HepG2 (cell line): ENCODE results near the gene GALNT1. TPM values are rescaled to one million over a fixed set of nuclear protein-coding genes. Genes with fewer than 3 reads are reported as not detected.
A peak's percentile ranks its signal among the peaks of the same experiment; 100 is the strongest.

Source experiments
- CEBPB ChIP-seq: IDR thresholded peaks from 2 replicates; pipeline ENCODE4 v1.6.1; 2011; ENCODE audit warnings: low read depth, low read length, improper control_type of control experiment, borderline replicate concordance
- GATAD2A ChIP-seq: IDR thresholded peaks from 2 replicates; pipeline ENCODE4 v1.6.1; 2016
- KMT2A ChIP-seq: sonication (generic); formaldehyde crosslinking; IDR thresholded peaks from 2 replicates; pipeline ENCODE4 v1.4.0; 2020; ENCODE audit warnings: missing genetic modification reagents
- NFIC ChIP-seq: IDR thresholded peaks from 2 replicates; pipeline ENCODE4 v1.6.1; 2012; ENCODE audit warnings: mild to moderate bottlenecking, low read length, inconsistent platforms
- NFKB2 ChIP-seq: sonication (generic); formaldehyde crosslinking; IDR thresholded peaks from 2 replicates; pipeline ENCODE4 v1.4.0; 2020; ENCODE audit warnings: missing genetic modification reagents, borderline replicate concordance
- NPAS2 ChIP-seq: sonication (generic); formaldehyde crosslinking; IDR thresholded peaks from 2 replicates; pipeline ENCODE4 v1.8.0; 2022; ENCODE audit warnings: mild to moderate bottlenecking, missing genetic modification reagents, borderline replicate concordance
- RBFOX2 ChIP-seq: fragments of 200-400 bp; formaldehyde crosslinking; IDR thresholded peaks from 2 replicates; pipeline ENCODE4 v1.6.1; 2017; ENCODE audit warnings: low read depth, mild to moderate bottlenecking, low read length
- SRY ChIP-seq: sonication (generic); formaldehyde crosslinking; IDR thresholded peaks from 2 replicates; pipeline ENCODE4 v1.8.0; 2022; ENCODE audit warnings: mild to moderate bottlenecking, missing genetic modification reagents
- ZBTB20 ChIP-seq: sonication (generic); formaldehyde crosslinking; IDR thresholded peaks from 2 replicates; pipeline ENCODE4 v1.8.1; 2023; ENCODE audit warnings: missing genetic modification reagents, low read depth, mild to moderate bottlenecking, borderline replicate concordance
- ZC3H4 ChIP-seq: sonication (generic); formaldehyde crosslinking; IDR thresholded peaks from 2 replicates; pipeline ENCODE4 v1.4.0; 2020; ENCODE audit warnings: missing genetic modification reagents, borderline replicate concordance
- ZNF430 ChIP-seq: sonication (generic); formaldehyde crosslinking; IDR thresholded peaks from 2 replicates; pipeline ENCODE4 v1.9.0; 2021; ENCODE audit warnings: mild to moderate bottlenecking, missing genetic modification reagents
- ZNF44 ChIP-seq: sonication (generic); formaldehyde crosslinking; IDR thresholded peaks from 2 replicates; pipeline ENCODE4 v1.5.1; 2020; ENCODE audit warnings: mild to moderate bottlenecking, missing genetic modification reagents
- ZNF549 ChIP-seq: sonication (generic); formaldehyde crosslinking; IDR thresholded peaks from 2 replicates; pipeline ENCODE4 v1.5.0; 2020; ENCODE audit warnings: missing genetic modification reagents
- ZNF660 ChIP-seq: sonication (generic); formaldehyde crosslinking; IDR thresholded peaks from 2 replicates; pipeline ENCODE4 v1.5.1; 2020; ENCODE audit warnings: mild to moderate bottlenecking, low read depth, missing genetic modification reagents, borderline replicate concordance
- ZNF768 ChIP-seq: sonication (generic); formaldehyde crosslinking; IDR thresholded peaks from 2 replicates; pipeline ENCODE4 v1.4.0; 2020; ENCODE audit warnings: missing genetic modification reagents
- ZNF781 ChIP-seq: sonication (generic); formaldehyde crosslinking; IDR thresholded peaks from 2 replicates; pipeline ENCODE4 v1.5.1; 2020; ENCODE audit warnings: borderline replicate concordance, mild to moderate bottlenecking, missing genetic modification reagents; ENCODE audit errors: not compliant biosample characterization
- polyA plus RNA-seq, 8 experiments: library from polyadenylated mRNA; depleted of rRNA in 3 of 8; stranded (reverse) in 7 of 8; unstranded in 1 of 8; fragments of >200 nt; fragmentation: Illumina TruSeq in 4 of 8; extraction: Trizol in 4 of 8; gene quantifications; 2 replicates each; pipeline versions ENCODE4 v1.2.1 to v1.2.3, GENCODE V29; 2011 to 2016; ENCODE audit warnings: low read depth in 4 of 8, missing spikeins in 1 of 8, mixed read lengths in 1 of 8; ENCODE audit not compliant: insufficient read depth in 1 of 8
- total RNA-seq, 5 experiments: library from RNA; depleted of rRNA; stranded (reverse); fragments of >200 nt; fragmentation: Illumina TruSeq; extraction: Trizol; gene quantifications; 2 replicates each; pipeline ENCODE4 v1.2.3, GENCODE V29; 2016; ENCODE audit warnings: low read depth in 1 of 5
- TF ChIP-seq, protein P1 (sequence below): sonication (generic); formaldehyde crosslinking; IDR thresholded peaks from 2 replicates; pipeline ENCODE4 v1.4.0; 2020; ENCODE audit warnings: missing genetic modification reagents
- TF ChIP-seq, protein P2 (sequence below): sonication (generic); formaldehyde crosslinking; IDR thresholded peaks from 2 replicates; pipeline ENCODE4 v1.4.0; 2020; ENCODE audit warnings: missing genetic modification reagents
- TF ChIP-seq, protein P3 (sequence below): sonication (generic); formaldehyde crosslinking; IDR thresholded peaks from 2 replicates; pipeline ENCODE4 v1.9.0; 2021; ENCODE audit warnings: missing genetic modification reagents, borderline replicate concordance
- TF ChIP-seq, protein P4 (sequence below): sonication (generic); formaldehyde crosslinking; IDR thresholded peaks from 2 replicates; pipeline ENCODE4 v1.4.0; 2020; ENCODE audit warnings: mild to moderate bottlenecking, missing genetic modification reagents

The GALNT1 gene
- total and polyA plus RNA-seq, 2 of the 13 experiments (the other 11 are each of a cell fraction or from before 2014, with no cell fraction given): 41.1 to 100 TPM

DNA sequence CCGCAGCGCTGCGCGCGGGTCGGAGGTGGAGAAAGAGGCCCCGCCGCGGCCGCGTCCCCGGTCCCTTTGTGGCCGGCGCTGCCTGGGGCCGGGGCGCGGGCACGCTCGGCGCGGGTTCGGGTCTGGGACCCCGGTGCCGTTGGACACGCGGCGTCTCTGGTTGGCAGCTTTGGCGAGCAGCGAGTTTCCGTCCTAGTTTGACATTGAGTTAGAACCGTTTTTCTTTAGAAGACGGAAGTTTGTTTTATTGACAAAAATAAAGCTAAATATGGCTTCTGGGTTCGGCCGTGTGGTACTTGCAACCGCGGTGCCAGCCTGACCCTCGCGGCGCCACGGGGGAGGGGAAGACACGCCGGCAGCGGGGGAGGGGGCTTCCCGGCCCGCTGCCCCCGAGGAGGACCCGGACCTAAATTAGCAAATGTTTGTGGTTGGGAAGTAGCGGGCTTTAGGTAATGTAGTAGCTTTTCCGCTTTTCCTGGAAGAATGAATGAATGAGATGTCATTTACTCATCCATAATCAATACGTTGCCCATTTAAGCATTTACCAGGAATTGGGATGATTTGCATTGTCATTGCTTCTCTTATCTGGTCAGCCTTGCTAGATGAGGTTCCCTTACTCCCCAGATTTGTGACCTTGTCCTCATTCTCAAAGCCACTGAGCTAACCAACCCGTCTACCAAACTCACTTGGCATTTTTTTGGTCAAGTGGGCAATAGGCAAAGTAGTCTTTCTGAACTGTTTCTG lies 530 bp downstream of the GALNT1 start (continued):
- TF ChIP-seq RBFOX2 (peak; percentile 57; the same call in 1 of the 2 replicates), ZNF660 (CRISPR knock-in tag) (no peak), NFKB2 (CRISPR knock-in tag) (no peak), KMT2A (no peak), SRY (CRISPR knock-in tag) (no peak), NPAS2 (CRISPR knock-in tag) (no peak), ZNF549 (CRISPR knock-in tag) (no peak), CEBPB (no peak), ZNF781 (CRISPR knock-in tag) (peak; percentile 19), ZNF44 (CRISPR knock-in tag) (no peak), ZNF768 (CRISPR knock-in tag) (0 out of 2 replicates have a peak, but pooled peaks have one; percentile 20), NFIC (no peak), ZNF430 (CRISPR knock-in tag) (peak; percentile 50; the same call in 1 of the 2 replicates), GATAD2A (CRISPR knock-in tag) (no peak), ZBTB20 (CRISPR knock-in tag) (no peak), ZC3H4 (CRISPR knock-in tag) (no peak)
- TF ChIP-seq, protein P1, sequence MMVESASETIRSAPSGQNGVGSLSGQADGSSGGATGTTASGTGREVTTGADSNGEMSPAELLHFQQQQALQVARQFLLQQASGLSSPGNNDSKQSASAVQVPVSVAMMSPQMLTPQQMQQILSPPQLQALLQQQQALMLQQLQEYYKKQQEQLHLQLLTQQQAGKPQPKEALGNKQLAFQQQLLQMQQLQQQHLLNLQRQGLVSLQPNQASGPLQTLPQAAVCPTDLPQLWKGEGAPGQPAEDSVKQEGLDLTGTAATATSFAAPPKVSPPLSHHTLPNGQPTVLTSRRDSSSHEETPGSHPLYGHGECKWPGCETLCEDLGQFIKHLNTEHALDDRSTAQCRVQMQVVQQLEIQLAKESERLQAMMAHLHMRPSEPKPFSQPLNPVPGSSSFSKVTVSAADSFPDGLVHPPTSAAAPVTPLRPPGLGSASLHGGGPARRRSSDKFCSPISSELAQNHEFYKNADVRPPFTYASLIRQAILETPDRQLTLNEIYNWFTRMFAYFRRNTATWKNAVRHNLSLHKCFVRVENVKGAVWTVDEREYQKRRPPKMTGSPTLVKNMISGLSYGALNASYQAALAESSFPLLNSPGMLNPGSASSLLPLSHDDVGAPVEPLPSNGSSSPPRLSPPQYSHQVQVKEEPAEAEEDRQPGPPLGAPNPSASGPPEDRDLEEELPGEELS (CRISPR knock-in tag): no peak
- TF ChIP-seq, protein P2, sequence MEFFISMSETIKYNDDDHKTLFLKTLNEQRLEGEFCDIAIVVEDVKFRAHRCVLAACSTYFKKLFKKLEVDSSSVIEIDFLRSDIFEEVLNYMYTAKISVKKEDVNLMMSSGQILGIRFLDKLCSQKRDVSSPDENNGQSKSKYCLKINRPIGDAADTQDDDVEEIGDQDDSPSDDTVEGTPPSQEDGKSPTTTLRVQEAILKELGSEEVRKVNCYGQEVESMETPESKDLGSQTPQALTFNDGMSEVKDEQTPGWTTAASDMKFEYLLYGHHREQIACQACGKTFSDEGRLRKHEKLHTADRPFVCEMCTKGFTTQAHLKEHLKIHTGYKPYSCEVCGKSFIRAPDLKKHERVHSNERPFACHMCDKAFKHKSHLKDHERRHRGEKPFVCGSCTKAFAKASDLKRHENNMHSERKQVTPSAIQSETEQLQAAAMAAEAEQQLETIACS (CRISPR knock-in tag): peak; percentile 66
- TF ChIP-seq, protein P3, sequence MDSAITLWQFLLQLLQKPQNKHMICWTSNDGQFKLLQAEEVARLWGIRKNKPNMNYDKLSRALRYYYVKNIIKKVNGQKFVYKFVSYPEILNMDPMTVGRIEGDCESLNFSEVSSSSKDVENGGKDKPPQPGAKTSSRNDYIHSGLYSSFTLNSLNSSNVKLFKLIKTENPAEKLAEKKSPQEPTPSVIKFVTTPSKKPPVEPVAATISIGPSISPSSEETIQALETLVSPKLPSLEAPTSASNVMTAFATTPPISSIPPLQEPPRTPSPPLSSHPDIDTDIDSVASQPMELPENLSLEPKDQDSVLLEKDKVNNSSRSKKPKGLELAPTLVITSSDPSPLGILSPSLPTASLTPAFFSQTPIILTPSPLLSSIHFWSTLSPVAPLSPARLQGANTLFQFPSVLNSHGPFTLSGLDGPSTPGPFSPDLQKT (CRISPR knock-in tag): no peak
- TF ChIP-seq, protein P4, sequence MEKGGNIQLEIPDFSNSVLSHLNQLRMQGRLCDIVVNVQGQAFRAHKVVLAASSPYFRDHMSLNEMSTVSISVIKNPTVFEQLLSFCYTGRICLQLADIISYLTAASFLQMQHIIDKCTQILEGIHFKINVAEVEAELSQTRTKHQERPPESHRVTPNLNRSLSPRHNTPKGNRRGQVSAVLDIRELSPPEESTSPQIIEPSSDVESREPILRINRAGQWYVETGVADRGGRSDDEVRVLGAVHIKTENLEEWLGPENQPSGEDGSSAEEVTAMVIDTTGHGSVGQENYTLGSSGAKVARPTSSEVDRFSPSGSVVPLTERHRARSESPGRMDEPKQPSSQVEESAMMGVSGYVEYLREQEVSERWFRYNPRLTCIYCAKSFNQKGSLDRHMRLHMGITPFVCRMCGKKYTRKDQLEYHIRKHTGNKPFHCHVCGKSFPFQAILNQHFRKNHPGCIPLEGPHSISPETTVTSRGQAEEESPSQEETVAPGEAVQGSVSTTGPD (CRISPR knock-in tag): no peak
